HG03064 (cell line): Measurements from ENCODE around the gene ADSS2.
A peak's percentile ranks its signal among the peaks of the same experiment; 100 is the strongest.

ENCODE experiments used
- ATAC-seq: cut with Tn5 transposase; IDR thresholded peaks from one replicate; pipeline ENCODE4 v1.9.1; 2021; ENCODE audit warnings: low read depth; ENCODE audit not compliant: unreplicated experiment

Gene ADSS2

GRCh38 chr1:244447024-244447423 lies 4.7 kb downstream of the ADSS2 start:
- ATAC-seq, result no peak

GRCh38 chr1:244445320-244446181 lies 6.2 kb downstream of the ADSS2 start:
- ATAC-seq, result no peak

- ATAC-seq, result no peak
Observed at GRCh38 chr1:244444854-244445253, 6.9 kb downstream of the ADSS2 start.

- no peak for ATAC-seq
Observed at GRCh38 chr1:244442850-244443249, 8.9 kb downstream of the ADSS2 start.

- ATAC-seq, result no peak
Observed at GRCh38 chr1:244439391-244440032, 12.2 kb downstream of the ADSS2 start.

GRCh38 chr1:244437086-244437468 lies 14.6 kb downstream of the ADSS2 start:
- no peak for ATAC-seq

- ATAC-seq, result no peak
Observed at GRCh38 chr1:244436336-244437085, 15.2 kb downstream of the ADSS2 start.

- ATAC-seq, result no peak
Observed at GRCh38 chr1:244435562-244436205, 16.0 kb downstream of the ADSS2 start.

- ATAC-seq, result no peak
Observed at GRCh38 chr1:244431166-244431565, 20.5 kb downstream of the ADSS2 start.

GRCh38 chr1:244429818-244430217 lies 21.9 kb downstream of the ADSS2 start:
- no peak for ATAC-seq

- ATAC-seq, result no peak
Observed at GRCh38 chr1:244427647-244428046, 24.1 kb downstream of the ADSS2 start.

- ATAC-seq, result no peak
Observed at GRCh38 chr1:244424649-244425334, 26.9 kb downstream of the ADSS2 start.

GRCh38 chr1:244422174-244422573 lies 29.5 kb downstream of the ADSS2 start:
- ATAC-seq, result no peak

- no peak for ATAC-seq
Observed at GRCh38 chr1:244419024-244419423, 32.7 kb downstream of the ADSS2 start.

- no peak for ATAC-seq
Observed at GRCh38 chr1:244414543-244414942, 37.2 kb downstream of the ADSS2 start.

GRCh38 chr1:244413736-244414135 lies 38.0 kb downstream of the ADSS2 start:
- no peak for ATAC-seq

- no peak for ATAC-seq
Observed at GRCh38 chr1:244412176-244412575, 39.5 kb downstream of the ADSS2 start.

- peak; percentile 78 for ATAC-seq
Observed at GRCh38 chr1:244409701-244410100, 42.0 kb downstream of the ADSS2 start.

- peak; percentile 86 for ATAC-seq
Observed at GRCh38 chr1:244406337-244406736, 45.4 kb downstream of the ADSS2 start.

- ATAC-seq, result peak; percentile 2
Observed at GRCh38 chr1:244405856-244406255, 45.9 kb downstream of the ADSS2 start.
